Measurements from ENCODE around the gene ATP2B2.

The ATP2B2 gene

GRCh38 chr3:10380906-10381305 is 124.5 kb downstream of the ATP2B2 start:
- Histone ChIP-seq H3K4me1 (ENCODE audit: control insufficient read depth in 1 of 2, insufficient read depth in 2 of 2, low read length in 2 of 2) (no peaks in the 10 kb centered on the region), H4K8ac (ENCODE audit: low read depth, low read length) (no peak overlapping the region), H3K23ac (ENCODE audit: low read length) (no peak overlapping the region), H3K4me2 (ENCODE audit: low read length) (no peak overlapping the region), H2AK5ac (ENCODE audit: low read length) (no peak overlapping the region), H2AFZ (ENCODE audit: insufficient read depth, low read length, poor library complexity) (no peak overlapping the region), H2BK12ac (ENCODE audit: low read length) (no peak overlapping the region), H3K36me3 (ENCODE audit: control insufficient read depth in 1 of 2, insufficient read depth in 2 of 2, low read length in 2 of 2) (no peaks in the 10 kb centered on the region), H3K9me3 (ENCODE audit: insufficient read depth, low read depth, low read length) (peaks cover 2% of the 10 kb centered on the region), H4K91ac (ENCODE audit: low read depth, low read length) (no peak overlapping the region), H2BK5ac (ENCODE audit: low read depth, low read length, poor library complexity) (no peak overlapping the region), H3K14ac (ENCODE audit: low read length) (no peak overlapping the region), H3K4me3 (ENCODE audit: low read depth, low read length) (no peak overlapping the region), H3K4ac (ENCODE audit: low read depth, low read length) (no peak overlapping the region), H3K79me2 (ENCODE audit: control insufficient read depth, insufficient read depth, low read length, poor library complexity) (no peaks in the 10 kb centered on the region), H2BK120ac (ENCODE audit: insufficient read depth, low read length, poor library complexity) (no peak overlapping the region), H3K27me3 (ENCODE audit: insufficient read depth, low read length) (no peaks in the 10 kb centered on the region), H4K12ac (ENCODE audit: low read depth, low read length) (no peak overlapping the region), H3K27ac (ENCODE audit: low read depth, low read length) (no peak overlapping the region), H3K9ac (ENCODE audit: low read length) (no peak overlapping the region), H3K79me1 (ENCODE audit: low read length) (no peaks in the 10 kb centered on the region), H3K18ac (ENCODE audit: low read length) (no peak overlapping the region)
- DNase-seq = no peak
- no CpG with 5 or more reads among the region's 3 CpGs for WGBS (ENCODE audit: extremely low coverage, insufficient coverage, insufficient read length)

- H3K23ac ChIP-seq (ENCODE audit: low read length) = no peak overlapping the region
- no peak overlapping the region for H2BK5ac ChIP-seq (ENCODE audit: low read depth, low read length, poor library complexity)
- no peak overlapping the region for H3K4ac ChIP-seq (ENCODE audit: low read depth, low read length)
- H4K91ac ChIP-seq (ENCODE audit: low read depth, low read length) = no peak overlapping the region
- H3K4me2 ChIP-seq (ENCODE audit: low read length) = no peak overlapping the region
- no peaks in the 10 kb centered on the region for H3K9me3 ChIP-seq (ENCODE audit: insufficient read depth, low read depth, low read length)
- no CpG with 5 or more reads among the region's 7 CpGs for WGBS (ENCODE audit: extremely low coverage, insufficient coverage, insufficient read length)
- H3K9ac ChIP-seq (ENCODE audit: low read length) = no peak overlapping the region
- no peaks in the 10 kb centered on the region for H3K36me3 ChIP-seq (ENCODE audit: control insufficient read depth in 1 of 2, insufficient read depth in 2 of 2, low read length in 2 of 2)
- H4K12ac ChIP-seq (ENCODE audit: low read depth, low read length) = no peak overlapping the region
- no peak overlapping the region for H4K8ac ChIP-seq (ENCODE audit: low read depth, low read length)
- no peaks in the 10 kb centered on the region for H3K27me3 ChIP-seq (ENCODE audit: insufficient read depth, low read length)
- H2BK12ac ChIP-seq (ENCODE audit: low read length) = no peak overlapping the region
- no peak overlapping the region for H3K4me3 ChIP-seq (ENCODE audit: low read depth, low read length)
- H3K79me1 ChIP-seq (ENCODE audit: low read length) = no peaks in the 10 kb centered on the region
- no peaks in the 10 kb centered on the region for H3K79me2 ChIP-seq (ENCODE audit: control insufficient read depth, insufficient read depth, low read length, poor library complexity)
- no peak overlapping the region for H2AK5ac ChIP-seq (ENCODE audit: low read length)
- H3K14ac ChIP-seq (ENCODE audit: low read length) = no peak overlapping the region
- H3K27ac ChIP-seq (ENCODE audit: low read depth, low read length) = no peak overlapping the region
- DNase-seq = no peak
- H3K18ac ChIP-seq (ENCODE audit: low read length) = no peak overlapping the region
- H2BK120ac ChIP-seq (ENCODE audit: insufficient read depth, low read length, poor library complexity) = no peak overlapping the region
- H3K4me1 ChIP-seq (ENCODE audit: control insufficient read depth in 1 of 2, insufficient read depth in 2 of 2, low read length in 2 of 2) = no peaks in the 10 kb centered on the region
- no peak overlapping the region for H2AFZ ChIP-seq (ENCODE audit: insufficient read depth, low read length, poor library complexity)
These were observed 125.4 kb downstream of the ATP2B2 start for GRCh38 chr3:10379961-10380360.

- Histone ChIP-seq H3K9me3 (ENCODE audit: insufficient read depth, low read depth, low read length) (no peaks in the 10 kb centered on the region), H2AK5ac (ENCODE audit: low read length) (no peak overlapping the region), H3K27me3 (ENCODE audit: insufficient read depth, low read length) (no peaks in the 10 kb centered on the region), H2BK5ac (ENCODE audit: low read depth, low read length, poor library complexity) (no peak overlapping the region), H3K27ac (ENCODE audit: low read depth, low read length) (no peak overlapping the region), H3K4me1 (ENCODE audit: control insufficient read depth in 1 of 2, insufficient read depth in 2 of 2, low read length in 2 of 2) (no peaks in the 10 kb centered on the region), H3K23ac (ENCODE audit: low read length) (no peak overlapping the region), H4K8ac (ENCODE audit: low read depth, low read length) (no peak overlapping the region), H4K12ac (ENCODE audit: low read depth, low read length) (no peak overlapping the region), H3K79me2 (ENCODE audit: control insufficient read depth, insufficient read depth, low read length, poor library complexity) (no peaks in the 10 kb centered on the region), H2BK120ac (ENCODE audit: insufficient read depth, low read length, poor library complexity) (no peak overlapping the region), H3K79me1 (ENCODE audit: low read length) (no peaks in the 10 kb centered on the region), H4K91ac (ENCODE audit: low read depth, low read length) (no peak overlapping the region), H3K36me3 (ENCODE audit: control insufficient read depth in 1 of 2, insufficient read depth in 2 of 2, low read length in 2 of 2) (no peaks in the 10 kb centered on the region), H3K4me2 (ENCODE audit: low read length) (no peak overlapping the region), H3K18ac (ENCODE audit: low read length) (no peak overlapping the region), H2BK12ac (ENCODE audit: low read length) (no peak overlapping the region), H3K14ac (ENCODE audit: low read length) (no peak overlapping the region), H3K9ac (ENCODE audit: low read length) (no peak overlapping the region), H3K4me3 (ENCODE audit: low read depth, low read length) (no peak overlapping the region), H3K4ac (ENCODE audit: low read depth, low read length) (no peak overlapping the region), H2AFZ (ENCODE audit: insufficient read depth, low read length, poor library complexity) (no peak overlapping the region)
- no CpG with 5 or more reads among the region's 15 CpGs for WGBS (ENCODE audit: extremely low coverage, insufficient coverage, insufficient read length)
- no peak for DNase-seq
These were observed 126.2 kb downstream of the ATP2B2 start for GRCh38 chr3:10379161-10379560.

GRCh38 chr3:10378742-10379141 is 126.6 kb downstream of the ATP2B2 start:
- H3K18ac ChIP-seq (ENCODE audit: low read length) = no peak overlapping the region
- no peak for DNase-seq
- no peak overlapping the region for H3K27ac ChIP-seq (ENCODE audit: low read depth, low read length)
- H2BK12ac ChIP-seq (ENCODE audit: low read length) = no peak overlapping the region
- H3K27me3 ChIP-seq (ENCODE audit: insufficient read depth, low read length) = peaks cover 2% of the 10 kb centered on the region
- WGBS (ENCODE audit: extremely low coverage, insufficient coverage, insufficient read length) = no CpG with 5 or more reads among the region's 7 CpGs
- H4K91ac ChIP-seq (ENCODE audit: low read depth, low read length) = no peak overlapping the region
- no peaks in the 10 kb centered on the region for H3K9me3 ChIP-seq (ENCODE audit: insufficient read depth, low read depth, low read length)
- no peaks in the 10 kb centered on the region for H3K79me1 ChIP-seq (ENCODE audit: low read length)
- H3K4me1 ChIP-seq (ENCODE audit: control insufficient read depth in 1 of 2, insufficient read depth in 2 of 2, low read length in 2 of 2) = no peaks in the 10 kb centered on the region
- no peak overlapping the region for H2BK5ac ChIP-seq (ENCODE audit: low read depth, low read length, poor library complexity)
- H2AFZ ChIP-seq (ENCODE audit: insufficient read depth, low read length, poor library complexity) = no peak overlapping the region
- H4K12ac ChIP-seq (ENCODE audit: low read depth, low read length) = no peak overlapping the region
- H3K79me2 ChIP-seq (ENCODE audit: control insufficient read depth, insufficient read depth, low read length, poor library complexity) = no peaks in the 10 kb centered on the region
- no peak overlapping the region for H3K4me2 ChIP-seq (ENCODE audit: low read length)
- H3K23ac ChIP-seq (ENCODE audit: low read length) = no peak overlapping the region
- H2AK5ac ChIP-seq (ENCODE audit: low read length) = no peak overlapping the region
- H3K9ac ChIP-seq (ENCODE audit: low read length) = no peak overlapping the region
- H3K36me3 ChIP-seq (ENCODE audit: control insufficient read depth in 1 of 2, insufficient read depth in 2 of 2, low read length in 2 of 2) = no peaks in the 10 kb centered on the region
- H3K14ac ChIP-seq (ENCODE audit: low read length) = no peak overlapping the region
- no peak overlapping the region for H2BK120ac ChIP-seq (ENCODE audit: insufficient read depth, low read length, poor library complexity)
- H3K4ac ChIP-seq (ENCODE audit: low read depth, low read length) = no peak overlapping the region
- H4K8ac ChIP-seq (ENCODE audit: low read depth, low read length) = no peak overlapping the region
- no peak overlapping the region for H3K4me3 ChIP-seq (ENCODE audit: low read depth, low read length)
